Esophagus squamous epithelium (tissue), 4 donors: ENCODE measurements around the gene DNAH10.

Experiments
- CTCF ChIP-seq, 6 experiments: fragments of 450-650 bp in 4 of 6; fragments of 200-600 bp in 2 of 6; sonication (generic) in 2 of 6; IDR thresholded peaks; one replicate each; pipeline ENCODE4 v1.5.1; 2016 to 2019; ENCODE audit warnings: antibody characterized with exemption in 6 of 6, mild to moderate bottlenecking in 4 of 6, moderate library complexity in 4 of 6
- POLR2A ChIP-seq, 4 donors: fragments of 450-650 bp; IDR thresholded peaks; one replicate each; pipeline ENCODE4 v1.6.1; 2017; ENCODE audit warnings: antibody characterized with exemption in 4 of 4, mild to moderate bottlenecking in 4 of 4, moderate library complexity in 3 of 4

- no peak for TF ChIP-seq CTCF (IDR thresholded peaks at IDR 0.05)
- TF ChIP-seq POLR2A (IDR thresholded peaks at IDR 0.05) = no peak
Measured at GRCh38 chr12:123830675-123831074, 68.6 kb downstream of the DNAH10 start.
